ENCODE results near the gene BBS10.
"Not testable (repeated sequence)": the region's sequence is repeated elsewhere in the genome, so short reads cannot be mapped to it uniquely, and the experiment has no call there.

Gene BBS10

DNA sequence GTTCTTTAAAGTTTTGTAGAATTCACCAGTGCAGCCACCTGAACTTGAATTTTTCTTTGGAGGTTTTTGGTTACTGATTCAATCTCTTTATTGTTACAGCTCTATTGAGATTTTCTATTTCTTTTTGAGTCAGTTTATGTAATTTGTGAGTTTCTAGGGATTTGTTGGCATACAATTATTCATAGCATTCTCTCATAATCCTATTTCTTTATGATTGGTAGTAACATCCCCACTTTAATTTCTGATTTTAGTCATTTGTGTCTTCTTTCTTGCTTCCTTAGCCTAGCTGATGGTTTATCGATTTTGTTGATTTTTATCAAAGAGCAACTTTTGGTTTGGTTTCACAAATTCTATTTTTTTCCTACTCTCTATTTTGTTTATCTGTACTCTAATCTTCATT, 17.9 kb upstream of the BBS10 start:
- Histone ChIP-seq H3K4me3 (replicated peaks; ENCODE audit: low read depth, low read length) (no peak overlapping the region), H3K36me3 (ENCODE audit: control insufficient read depth, insufficient read depth, low read length) (peaks cover 1% of the 10 kb centered on the region), H3K27me3 (replicated peaks; ENCODE audit: control insufficient read depth, insufficient read depth, low read length) (no peaks in the 10 kb centered on the region)
- no peak for TF ChIP-seq CTCF (IDR thresholded peaks at IDR 0.05; ENCODE audit: insufficient read depth, low read length, poor library complexity, severe bottlenecking)
- no peak for DNase-seq (ENCODE audit: extremely low read depth, insufficient read length)

DNA sequence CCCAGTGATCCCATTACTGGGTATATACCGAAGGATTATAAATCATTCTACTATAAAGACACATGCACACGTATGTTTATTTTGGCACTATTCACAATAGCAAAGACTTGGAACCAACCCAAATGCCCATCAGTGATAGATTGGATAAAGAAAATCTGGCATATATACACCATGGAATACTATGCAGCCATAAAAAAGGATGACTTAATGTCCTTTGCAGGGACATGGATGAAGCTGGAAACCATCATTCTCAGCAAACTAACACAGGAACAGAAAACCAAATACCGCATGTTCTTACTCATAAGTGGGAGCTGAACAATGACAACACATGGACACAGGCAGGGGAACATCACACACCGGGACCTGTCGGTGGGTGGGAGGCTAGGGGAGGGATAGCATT, 15.9 kb upstream of the BBS10 start:
- H3K4me3 ChIP-seq (replicated peaks; ENCODE audit: low read depth, low read length); H3K27me3 ChIP-seq (replicated peaks; ENCODE audit: control insufficient read depth, insufficient read depth, low read length); H3K36me3 ChIP-seq (ENCODE audit: control insufficient read depth, insufficient read depth, low read length); DNase-seq (ENCODE audit: extremely low read depth, insufficient read length): not testable (repeated sequence)

DNA sequence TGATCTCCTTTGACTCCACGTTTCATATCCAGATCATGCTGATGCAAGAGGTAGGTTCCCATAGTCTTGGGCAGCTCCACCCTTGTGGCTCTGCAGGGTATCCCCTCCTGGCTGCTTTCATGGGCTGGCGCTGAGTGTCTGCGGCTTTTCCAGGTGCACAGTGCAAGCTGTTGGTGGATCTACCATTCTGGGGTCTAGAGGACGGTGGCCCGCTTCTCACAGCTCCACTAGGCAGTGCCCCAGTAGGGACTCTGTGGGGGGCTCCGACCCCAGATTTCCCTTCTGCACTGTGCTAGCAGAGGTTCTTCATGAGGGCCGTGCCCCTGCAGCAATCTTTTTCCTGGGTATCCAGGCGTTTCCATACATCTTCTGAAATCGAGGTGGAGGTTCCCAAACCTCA, 12.1 kb upstream of the BBS10 start:
- H3K36me3 ChIP-seq (ENCODE audit: control insufficient read depth, insufficient read depth, low read length), result no peaks in the 10 kb centered on the region
- H3K27me3 ChIP-seq (replicated peaks; ENCODE audit: control insufficient read depth, insufficient read depth, low read length), result no peaks in the 10 kb centered on the region
- no peak for DNase-seq (ENCODE audit: extremely low read depth, insufficient read length)
- no peak overlapping the region for H3K4me3 ChIP-seq (replicated peaks; ENCODE audit: low read depth, low read length)
- no peak for TF ChIP-seq CTCF (IDR thresholded peaks at IDR 0.05; ENCODE audit: insufficient read depth, low read length, poor library complexity, severe bottlenecking)

DNA sequence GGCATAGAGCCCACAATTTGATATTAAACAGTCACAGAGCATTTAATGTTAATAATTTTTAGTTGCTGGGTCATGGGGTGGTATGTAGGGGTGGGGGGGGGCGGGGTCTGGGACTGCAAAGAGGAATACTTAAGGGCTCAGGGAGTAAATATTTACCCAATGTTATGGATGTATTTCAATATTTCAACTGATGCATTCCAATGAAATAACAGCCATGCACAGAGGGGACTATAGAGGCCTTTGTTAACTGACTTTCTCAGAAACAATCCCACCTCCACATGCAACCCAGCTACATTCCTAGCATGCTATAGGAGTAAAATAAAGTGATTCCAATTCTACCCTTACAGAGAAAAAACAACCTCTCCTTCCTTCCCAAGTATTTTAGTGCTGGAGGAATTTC, 7.9 kb upstream of the BBS10 start:
- no peak overlapping the region for H3K4me3 ChIP-seq (replicated peaks; ENCODE audit: low read depth, low read length)
- no peaks in the 10 kb centered on the region for H3K36me3 ChIP-seq (ENCODE audit: control insufficient read depth, insufficient read depth, low read length)
- no peak for DNase-seq (ENCODE audit: extremely low read depth, insufficient read length)
- no peaks in the 10 kb centered on the region for H3K27me3 ChIP-seq (replicated peaks; ENCODE audit: control insufficient read depth, insufficient read depth, low read length)
- no peak for TF ChIP-seq CTCF (IDR thresholded peaks at IDR 0.05; ENCODE audit: insufficient read depth, low read length, poor library complexity, severe bottlenecking)

- peak; percentile 18 for DNase-seq (ENCODE audit: extremely low read depth, insufficient read length)
- peak; percentile 41 for TF ChIP-seq CTCF (IDR thresholded peaks at IDR 0.05; ENCODE audit: insufficient read depth, low read length, poor library complexity, severe bottlenecking)
- Histone ChIP-seq H3K27me3 (replicated peaks; ENCODE audit: control insufficient read depth, insufficient read depth, low read length) (no peaks in the 10 kb centered on the region), H3K36me3 (ENCODE audit: control insufficient read depth, insufficient read depth, low read length) (no peaks in the 10 kb centered on the region), H3K4me3 (replicated peaks; ENCODE audit: low read depth, low read length) (peak overlapping the region; percentile 75)
Measured at GRCh38 chr12:76346798-76347420, 1.3 kb downstream of the BBS10 start.

DNA sequence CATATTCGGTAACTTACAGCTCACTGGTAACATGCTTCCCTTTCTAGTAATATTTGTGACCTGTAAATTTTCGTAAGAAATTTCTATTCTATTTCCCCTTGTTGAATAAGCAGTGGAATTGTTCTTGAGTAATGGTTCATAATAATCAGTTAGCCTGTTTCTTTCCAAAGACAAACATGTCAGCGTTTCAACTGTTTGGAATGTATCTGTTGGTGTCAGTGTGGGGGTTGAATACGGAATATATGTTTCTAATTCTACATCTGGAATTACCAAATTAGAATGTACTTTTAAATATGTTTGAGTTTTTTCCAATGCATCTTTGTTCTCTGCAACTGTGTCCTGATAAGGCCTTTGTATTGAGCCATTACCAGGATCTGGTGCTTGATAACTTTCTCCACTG, 2.0 kb downstream of the BBS10 start:
- H3K4me3 ChIP-seq (replicated peaks; ENCODE audit: low read depth, low read length), result no peak overlapping the region
- DNase-seq (ENCODE audit: extremely low read depth, insufficient read length), result no peak
- TF ChIP-seq CTCF (IDR thresholded peaks at IDR 0.05; ENCODE audit: insufficient read depth, low read length, poor library complexity, severe bottlenecking), result no peak
- H3K36me3 ChIP-seq (ENCODE audit: control insufficient read depth, insufficient read depth, low read length), result no peaks in the 10 kb centered on the region
- H3K27me3 ChIP-seq (replicated peaks; ENCODE audit: control insufficient read depth, insufficient read depth, low read length), result no peaks in the 10 kb centered on the region

All from GM06990 (cell line).